Measurements from ENCODE around the gene CNP. TPM values are rescaled to one million over a fixed set of nuclear protein-coding genes. Genes with fewer than 3 reads are reported as not detected.
A peak's percentile ranks its signal among the peaks of the same experiment; 100 is the strongest.

The CNP gene
- total RNA-seq, 1 donor from 2014 or later = 79.4 TPM

- Mint-ChIP-seq H3K4me3 (ENCODE audit: unreplicated experiment) (peak overlapping the region; percentile 80), H3K9me3 (ENCODE audit: low read depth) (no peaks in the 10 kb centered on the region), H3K27ac (ENCODE audit: unreplicated experiment) (peak overlapping the region; percentile 74), H3K27me3 (ENCODE audit: low read depth) (no peaks in the 10 kb centered on the region), H3K4me1 (ENCODE audit: low read depth) (peaks cover 47% of the 10 kb centered on the region), H3K36me3 (ENCODE audit: low read depth) (peaks cover 6% of the 10 kb centered on the region)
- TF ChIP-seq CTCF (IDR thresholded peaks at IDR 0.05) = no peak
- no peak for DNase-seq (ENCODE audit: low spot score)
These were observed 736 bp downstream of the CNP start for GRCh38 chr17:41967141-41967920.

- Mint-ChIP-seq H3K4me3 (ENCODE audit: unreplicated experiment) (peak overlapping the region; percentile 80), H3K36me3 (ENCODE audit: low read depth) (peaks cover 10% of the 10 kb centered on the region), H3K27me3 (ENCODE audit: low read depth) (no peaks in the 10 kb centered on the region), H3K4me1 (ENCODE audit: low read depth) (peaks cover 51% of the 10 kb centered on the region), H3K9me3 (ENCODE audit: low read depth) (no peaks in the 10 kb centered on the region), H3K27ac (ENCODE audit: unreplicated experiment) (peak overlapping the region; percentile 27)
- TF ChIP-seq CTCF (IDR thresholded peaks at IDR 0.05) = no peak
- no peak for DNase-seq (ENCODE audit: low spot score)
These were observed 1.5 kb downstream of the CNP start for GRCh38 chr17:41967921-41968578.

- DNase-seq (ENCODE audit: low spot score) = no peak
- Mint-ChIP-seq H3K9me3 (ENCODE audit: low read depth) (no peaks in the 10 kb centered on the region), H3K4me1 (ENCODE audit: low read depth) (peaks cover 51% of the 10 kb centered on the region), H3K27ac (ENCODE audit: unreplicated experiment) (peak overlapping the region; percentile 27), H3K27me3 (ENCODE audit: low read depth) (no peaks in the 10 kb centered on the region), H3K4me3 (ENCODE audit: unreplicated experiment) (no peak overlapping the region), H3K36me3 (ENCODE audit: low read depth) (peaks cover 14% of the 10 kb centered on the region)
- TF ChIP-seq CTCF (IDR thresholded peaks at IDR 0.05) = no peak
These were observed 2.1 kb downstream of the CNP start for GRCh38 chr17:41968676-41969075.

GRCh38 chr17:41970901-41971331 is 4.3 kb downstream of the CNP start:
- peaks cover 16% of the 10 kb centered on the region for H3K36me3 Mint-ChIP-seq (ENCODE audit: low read depth)
- H3K9me3 Mint-ChIP-seq (ENCODE audit: low read depth) = no peaks in the 10 kb centered on the region
- peaks cover 40% of the 10 kb centered on the region for H3K4me1 Mint-ChIP-seq (ENCODE audit: low read depth)
- TF ChIP-seq CTCF (IDR thresholded peaks at IDR 0.05) = no peak
- H3K4me3 Mint-ChIP-seq (ENCODE audit: unreplicated experiment) = no peak overlapping the region
- peak; percentile 20 for DNase-seq (ENCODE audit: low spot score)
- peak overlapping the region; percentile 32 for H3K27ac Mint-ChIP-seq (ENCODE audit: unreplicated experiment)
- H3K27me3 Mint-ChIP-seq (ENCODE audit: low read depth) = no peaks in the 10 kb centered on the region

GRCh38 chr17:41971721-41972523 is 5.3 kb downstream of the CNP start:
- peak; percentile 68 for DNase-seq (ENCODE audit: low spot score)
- H3K4me3 Mint-ChIP-seq (ENCODE audit: unreplicated experiment) = no peak overlapping the region
- H3K27me3 Mint-ChIP-seq (ENCODE audit: low read depth) = no peaks in the 10 kb centered on the region
- no peaks in the 10 kb centered on the region for H3K9me3 Mint-ChIP-seq (ENCODE audit: low read depth)
- TF ChIP-seq CTCF (IDR thresholded peaks at IDR 0.05) = no peak
- H3K36me3 Mint-ChIP-seq (ENCODE audit: low read depth) = peaks cover 22% of the 10 kb centered on the region
- H3K27ac Mint-ChIP-seq (ENCODE audit: unreplicated experiment) = peak overlapping the region; percentile 5
- H3K4me1 Mint-ChIP-seq (ENCODE audit: low read depth) = peaks cover 37% of the 10 kb centered on the region
